GM21381 (cell line): Measurements from ENCODE around the gene ZNF827.
"Not testable (repeated sequence)": the region's sequence is repeated elsewhere in the genome, so short reads cannot be mapped to it uniquely, and the experiment has no call there.

Source experiments
- ATAC-seq: cut with Tn5 transposase; IDR thresholded peaks from one replicate; pipeline ENCODE4 v1.9.1; 2021; ENCODE audit warnings: mild to moderate bottlenecking, moderate library complexity; ENCODE audit not compliant: unreplicated experiment

Gene ZNF827

GRCh38 chr4:145839151-145839550 is 99.5 kb downstream of the ZNF827 start:
- ATAC-seq, result no peak

GRCh38 chr4:145832384-145832783 is 106.2 kb downstream of the ZNF827 start:
- ATAC-seq, result not testable (repeated sequence)

GRCh38 chr4:145830699-145831098 is 107.9 kb downstream of the ZNF827 start:
- peak; percentile 56 for ATAC-seq

GRCh38 chr4:145829629-145830395 is 108.8 kb downstream of the ZNF827 start:
- peak; percentile 64 for ATAC-seq

GRCh38 chr4:145828802-145829485 is 109.7 kb downstream of the ZNF827 start:
- ATAC-seq, result peak; percentile 63

- ATAC-seq, result no peak
Measured at GRCh38 chr4:145827885-145828284, 110.7 kb downstream of the ZNF827 start.

- ATAC-seq, result no peak
Measured at GRCh38 chr4:145825255-145825654, 113.4 kb downstream of the ZNF827 start.

- ATAC-seq, result no peak
Measured at GRCh38 chr4:145824463-145824862, 114.2 kb downstream of the ZNF827 start.

GRCh38 chr4:145823743-145824142 is 114.9 kb downstream of the ZNF827 start:
- ATAC-seq, result no peak

GRCh38 chr4:145822581-145822980 is 116.0 kb downstream of the ZNF827 start:
- no peak for ATAC-seq

GRCh38 chr4:145822181-145822580 is 116.4 kb downstream of the ZNF827 start:
- no peak for ATAC-seq

- no peak for ATAC-seq
Measured at GRCh38 chr4:145821766-145822165, 116.9 kb downstream of the ZNF827 start.

GRCh38 chr4:145820407-145820806 is 118.2 kb downstream of the ZNF827 start:
- ATAC-seq, result no peak

- ATAC-seq, result peak; percentile 35
Measured at GRCh38 chr4:145819853-145820181, 118.8 kb downstream of the ZNF827 start.

- ATAC-seq, result no peak
Measured at GRCh38 chr4:145819101-145819852, 119.3 kb downstream of the ZNF827 start.

- no peak for ATAC-seq
Measured at GRCh38 chr4:145818011-145818410, 120.6 kb downstream of the ZNF827 start.

- no peak for ATAC-seq
Measured at GRCh38 chr4:145816091-145816490, 122.5 kb downstream of the ZNF827 start.

GRCh38 chr4:145815626-145816025 is 123.0 kb downstream of the ZNF827 start:
- ATAC-seq, result no peak

GRCh38 chr4:145815027-145815612 is 123.5 kb downstream of the ZNF827 start:
- ATAC-seq, result no peak

- no peak for ATAC-seq
Measured at GRCh38 chr4:145814246-145814645, 124.4 kb downstream of the ZNF827 start.

GRCh38 chr4:145812919-145813318 is 125.7 kb downstream of the ZNF827 start:
- no peak for ATAC-seq
